Mesendoderm (in vitro differentiated cells): ENCODE results near the gene YPEL1.

Source experiments
- DNase-seq: peaks from one replicate; pipeline ENCODE4 v3.0.0; 2013
- H2AK5ac ChIP-seq: 2 replicates; pipeline ENCODE4 v1.6.1; 2013; ENCODE audit warnings: low read length, inconsistent platforms
- H2BK120ac ChIP-seq: 2 replicates; pipeline ENCODE4 v1.6.1; 2013; ENCODE audit warnings: low read depth, mild to moderate bottlenecking, low read length, moderate library complexity, mixed read lengths
- H2BK15ac ChIP-seq: replicated peaks from 2 replicates; pipeline ENCODE4 v1.6.1; 2013; ENCODE audit warnings: low read depth, mild to moderate bottlenecking, moderate library complexity
- H2BK5ac ChIP-seq: 2 replicates; pipeline ENCODE4 v1.6.1; 2013; ENCODE audit warnings: low read length, inconsistent platforms
- H3K18ac ChIP-seq: 2 replicates; pipeline ENCODE4 v1.6.1; 2013; ENCODE audit warnings: mild to moderate bottlenecking, low read length, mixed read lengths
- H3K23ac ChIP-seq: one replicate; pipeline ENCODE4 v1.6.1; 2013; ENCODE audit warnings: low read length
- H3K27ac ChIP-seq: 2 replicates; pipeline ENCODE4 v1.5.1; 2013; ENCODE audit warnings: low read depth, mild to moderate bottlenecking, inconsistent platforms, low read length, moderate library complexity
- H3K27me3 ChIP-seq: 2 replicates; pipeline ENCODE4 v1.6.1; 2013; ENCODE audit warnings: low read length, control low read depth, mild to moderate bottlenecking, inconsistent platforms; ENCODE audit not compliant: insufficient read depth, poor library complexity
- H3K36me3 ChIP-seq: 2 replicates; pipeline ENCODE4 v1.6.1; 2013; ENCODE audit warnings: low read length, inconsistent platforms; ENCODE audit not compliant: control insufficient read depth, insufficient read depth
- H3K4ac ChIP-seq: one replicate; pipeline ENCODE4 v1.6.1; 2013; ENCODE audit warnings: low read depth, mild to moderate bottlenecking, low read length, moderate library complexity
- H3K4me1 ChIP-seq: 2 replicates; pipeline ENCODE4 v1.6.1; 2013; ENCODE audit warnings: low read depth, low read length, inconsistent platforms; ENCODE audit not compliant: control insufficient read depth
- H3K4me2 ChIP-seq: 2 replicates; pipeline ENCODE4 v1.6.1; 2013; ENCODE audit warnings: low read length
- H3K4me3 ChIP-seq: 2 replicates; pipeline ENCODE4 v1.5.1; 2013; ENCODE audit warnings: mild to moderate bottlenecking, low read length
- H3K56ac ChIP-seq: one replicate; pipeline ENCODE4 v1.6.1; 2013; ENCODE audit warnings: low read length
- H3K79me1 ChIP-seq: 2 replicates; pipeline ENCODE4 v1.6.1; 2013; ENCODE audit warnings: low read length, inconsistent platforms
- H3K79me2 ChIP-seq: 2 replicates; pipeline ENCODE4 v1.6.1; 2013; ENCODE audit warnings: mild to moderate bottlenecking, low read length; ENCODE audit not compliant: control insufficient read depth, insufficient read depth
- H3K9ac ChIP-seq: 2 replicates; pipeline ENCODE4 v1.6.1; 2013; ENCODE audit warnings: low read length, inconsistent platforms
- H4K5ac ChIP-seq: one replicate; pipeline ENCODE4 v1.6.1; 2013; ENCODE audit warnings: low read length
- H4K8ac ChIP-seq: one replicate; pipeline ENCODE4 v1.6.1; 2013; ENCODE audit warnings: low read depth, mild to moderate bottlenecking, control low read depth, low read length, moderate library complexity
- WGBS: extraction: QIAGEN DNeasy Blood & Tissue Kit; methylation state at CpG from one replicate; pipeline ENCODE4 v1.1.7; 2013; ENCODE audit warnings: low lambda C conversion rate, missing lambda C conversion rate; ENCODE audit not compliant: insufficient coverage; ENCODE audit errors: extremely low coverage; 5-methylcytosine and 5-hydroxymethylcytosine counted together

YPEL1 gene

DNA sequence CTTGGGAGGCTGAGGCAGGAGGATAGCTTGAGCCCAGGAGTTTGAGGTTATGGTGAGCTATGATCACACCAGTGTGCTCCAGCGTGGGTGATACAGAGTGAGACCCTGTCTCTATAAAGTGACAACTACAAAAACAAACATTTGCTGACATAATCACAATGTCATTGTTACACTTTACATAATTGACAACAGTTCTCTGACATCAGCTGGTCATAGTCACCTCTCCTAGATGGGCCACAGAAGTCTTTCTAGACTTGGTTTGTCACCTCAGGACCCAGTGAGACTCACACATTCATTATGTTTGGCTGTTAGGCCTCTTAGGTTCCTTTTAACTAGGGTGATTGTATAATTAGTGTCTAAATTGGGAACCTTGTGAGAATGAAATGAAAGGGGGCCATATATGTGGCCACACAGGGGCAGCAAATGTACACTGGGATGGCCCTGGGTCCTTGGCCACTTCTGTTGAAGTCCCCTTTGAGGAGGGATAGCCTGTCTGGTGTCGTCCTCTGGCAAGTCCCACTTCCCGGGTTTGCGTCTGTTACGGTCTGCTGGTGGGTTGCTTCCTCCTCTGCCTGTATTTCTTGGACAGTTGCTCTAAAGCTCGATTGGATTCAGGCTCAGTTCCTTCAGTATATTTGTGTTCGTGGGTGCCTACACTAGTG is 75.6 kb downstream of the YPEL1 start:
- Histone ChIP-seq H3K4ac (no peak overlapping the region), H3K27me3 (no peaks in the 10 kb centered on the region), H2BK5ac (no peak overlapping the region), H3K79me2 (no peaks in the 10 kb centered on the region), H3K9ac (no peak overlapping the region), H3K36me3 (no peaks in the 10 kb centered on the region), H4K5ac (no peak overlapping the region), H2AK5ac (no peak overlapping the region), H3K23ac (no peak overlapping the region), H3K4me3 (no peak overlapping the region), H2BK120ac (no peak overlapping the region), H4K8ac (no peak overlapping the region), H3K27ac (no peak overlapping the region), H3K56ac (no peak overlapping the region), H3K18ac (no peak overlapping the region), H2BK15ac (no peak overlapping the region), H3K4me2 (no peak overlapping the region), H3K4me1 (no peaks in the 10 kb centered on the region), H3K79me1 (no peaks in the 10 kb centered on the region)
- DNase-seq, result no peak
- WGBS, result no CpG with 5 or more reads among the region's 7 CpGs

DNA sequence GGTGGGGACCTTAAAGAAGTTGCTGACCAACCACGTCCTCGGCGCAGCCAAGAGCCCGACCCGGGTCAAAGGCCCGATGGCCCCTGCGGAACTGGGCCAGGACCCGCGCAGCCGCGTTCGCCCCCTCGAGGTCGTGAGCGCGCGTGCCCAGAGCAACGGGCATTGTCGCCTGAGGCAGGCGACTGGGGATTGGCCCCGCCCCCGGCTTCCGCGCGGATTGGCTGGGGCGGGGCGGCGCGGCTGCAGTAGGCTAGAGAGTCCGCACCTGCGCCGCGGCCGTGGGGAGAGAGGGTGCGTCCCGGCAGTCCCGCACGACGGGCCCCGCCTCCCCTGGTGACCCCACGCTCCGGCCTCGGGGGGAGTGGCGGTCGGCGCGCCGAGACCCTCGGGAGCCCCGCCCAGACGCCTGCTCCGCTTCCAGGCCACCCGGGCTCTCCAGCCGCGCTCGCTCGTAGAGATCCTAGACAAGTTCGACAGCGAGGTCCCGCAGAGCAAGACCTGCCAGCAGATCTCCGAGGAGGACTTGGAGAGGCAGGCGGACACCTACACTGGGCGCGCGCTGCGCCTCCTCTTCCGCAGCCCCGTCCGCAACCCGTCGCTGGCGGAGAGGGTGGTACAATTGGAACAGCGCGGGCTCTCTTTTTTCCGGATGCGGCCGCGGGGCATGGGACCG is 78.1 kb downstream of the YPEL1 start:
- Histone ChIP-seq H2AK5ac (no peak overlapping the region), H3K23ac (peak overlapping the region; percentile 48), H3K4me1 (peaks cover 2% of the 10 kb centered on the region), H3K79me2 (no peaks in the 10 kb centered on the region), H3K18ac (no peak overlapping the region), H3K36me3 (peaks cover 2% of the 10 kb centered on the region), H2BK15ac (no peak overlapping the region), H3K4me2 (peak overlapping the region; percentile 32), H4K5ac (no peak overlapping the region), H2BK5ac (no peak overlapping the region), H2BK120ac (no peak overlapping the region), H3K27me3 (no peaks in the 10 kb centered on the region), H3K27ac (peak overlapping the region; percentile 75), H3K56ac (peak overlapping the region; percentile 84), H3K79me1 (peaks cover 4% of the 10 kb centered on the region), H4K8ac (no peak overlapping the region), H3K4me3 (peak overlapping the region; percentile 6), H3K4ac (no peak overlapping the region), H3K9ac (peak overlapping the region; percentile 68)
- no CpG with 5 or more reads among the region's 79 CpGs for WGBS
- peak; percentile 77 for DNase-seq

DNA sequence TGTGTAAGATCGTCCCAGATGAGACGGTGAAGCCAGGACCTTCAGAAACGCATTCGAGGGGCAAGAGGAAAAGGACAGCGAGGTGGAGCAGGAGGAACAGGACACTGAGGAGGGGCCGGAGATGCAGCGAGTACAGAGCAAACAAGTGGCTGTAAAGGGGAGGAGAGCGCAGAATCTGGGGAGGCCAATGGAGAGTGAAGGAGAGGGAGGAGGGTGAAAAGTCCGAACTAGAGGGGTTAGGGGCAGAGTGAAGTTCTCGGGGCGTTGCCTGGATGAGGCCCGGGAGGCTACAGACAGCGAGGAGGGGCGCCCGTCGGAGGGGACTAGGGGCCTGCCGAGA is 78.6 kb downstream of the YPEL1 start:
- Histone ChIP-seq H2BK15ac (no peak overlapping the region), H3K56ac (peak overlapping the region; percentile 30), H2BK120ac (no peak overlapping the region), H4K5ac (no peak overlapping the region), H3K18ac (no peak overlapping the region), H2BK5ac (no peak overlapping the region), H3K36me3 (peaks cover 2% of the 10 kb centered on the region), H3K27ac (no peak overlapping the region), H3K4me1 (peaks cover 2% of the 10 kb centered on the region), H3K4me2 (peak overlapping the region; percentile 18), H3K79me1 (peaks cover 4% of the 10 kb centered on the region), H4K8ac (no peak overlapping the region), H3K4ac (no peak overlapping the region), H3K27me3 (no peaks in the 10 kb centered on the region), H3K23ac (no peak overlapping the region), H3K4me3 (no peak overlapping the region), H3K9ac (peak overlapping the region; percentile 10), H3K79me2 (no peaks in the 10 kb centered on the region), H2AK5ac (no peak overlapping the region)
- DNase-seq, result peak; percentile 57
- no CpG with 5 or more reads among the region's 17 CpGs for WGBS

DNA sequence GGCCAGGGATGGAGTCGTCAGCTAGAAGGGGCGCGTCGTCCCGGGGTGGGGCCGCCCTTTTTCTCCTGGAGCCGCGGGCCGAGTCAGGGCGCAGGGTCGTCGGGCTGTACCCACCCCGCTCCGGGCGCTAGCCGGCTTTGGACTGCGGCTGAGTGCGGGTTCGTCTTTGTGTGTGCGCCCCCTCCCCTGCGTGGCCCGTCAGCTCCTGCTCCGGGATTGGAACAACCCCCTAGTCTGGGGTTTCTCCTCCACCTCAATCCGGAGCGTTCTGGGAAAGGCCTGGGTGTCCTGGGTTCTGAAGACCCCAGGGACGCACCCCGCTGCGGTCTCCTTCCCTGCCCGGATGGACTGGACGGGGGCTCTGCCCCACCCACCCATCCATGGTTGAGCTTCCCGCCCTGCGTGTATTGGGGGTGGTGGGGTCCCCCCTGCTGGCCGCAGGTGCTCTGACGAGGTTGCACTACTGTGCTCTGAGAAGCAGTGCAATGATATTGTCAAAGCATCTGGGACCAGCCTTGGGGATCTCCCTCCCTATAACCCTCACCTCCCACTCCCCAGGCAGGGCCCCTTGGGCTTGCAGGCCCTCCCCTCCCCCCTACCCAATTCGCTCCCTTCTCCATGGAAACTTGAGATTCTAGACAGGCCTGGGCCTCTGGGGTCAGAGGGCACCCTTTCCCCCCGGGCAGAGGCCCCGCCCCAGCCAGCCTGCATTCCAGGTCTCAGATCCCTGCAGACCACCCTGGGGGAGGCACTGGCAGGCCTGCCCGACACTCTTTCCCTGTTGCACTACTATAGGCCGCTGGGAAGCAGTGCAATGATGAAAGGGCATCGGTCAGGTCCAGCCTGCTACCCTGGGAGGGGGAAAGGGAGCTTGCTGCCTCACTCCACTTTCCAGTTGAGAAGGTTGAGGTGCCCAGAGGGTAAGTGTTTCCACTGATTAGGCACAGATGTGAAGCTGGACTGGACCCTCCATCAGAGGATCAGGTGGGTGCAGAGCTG is 82.7 kb downstream of the YPEL1 start:
- no peak overlapping the region for H2AK5ac ChIP-seq
- H3K56ac ChIP-seq, result peak overlapping the region; percentile 97
- H2BK5ac ChIP-seq, result no peak overlapping the region
- H4K8ac ChIP-seq, result no peak overlapping the region
- no peak overlapping the region for H2BK15ac ChIP-seq
- H3K36me3 ChIP-seq, result peaks cover 2% of the 10 kb centered on the region
- H3K18ac ChIP-seq, result peak overlapping the region; percentile 78
- H3K27me3 ChIP-seq, result no peaks in the 10 kb centered on the region
- peak overlapping the region; percentile 65 for H3K27ac ChIP-seq
- H3K79me2 ChIP-seq, result no peaks in the 10 kb centered on the region
- peak overlapping the region; percentile 65 for H3K4ac ChIP-seq
- peaks cover 4% of the 10 kb centered on the region for H3K79me1 ChIP-seq
- H3K23ac ChIP-seq, result peak overlapping the region; percentile 66
- H4K5ac ChIP-seq, result no peak overlapping the region
- WGBS, result no CpG with 5 or more reads among the region's 40 CpGs
- H3K4me2 ChIP-seq, result peak overlapping the region; percentile 64
- DNase-seq, result peak; percentile 43
- H3K9ac ChIP-seq, result peak overlapping the region; percentile 95
- H3K4me3 ChIP-seq, result peak overlapping the region; percentile 82
- H3K4me1 ChIP-seq, result peaks cover 6% of the 10 kb centered on the region
- H2BK120ac ChIP-seq, result no peak overlapping the region

DNA sequence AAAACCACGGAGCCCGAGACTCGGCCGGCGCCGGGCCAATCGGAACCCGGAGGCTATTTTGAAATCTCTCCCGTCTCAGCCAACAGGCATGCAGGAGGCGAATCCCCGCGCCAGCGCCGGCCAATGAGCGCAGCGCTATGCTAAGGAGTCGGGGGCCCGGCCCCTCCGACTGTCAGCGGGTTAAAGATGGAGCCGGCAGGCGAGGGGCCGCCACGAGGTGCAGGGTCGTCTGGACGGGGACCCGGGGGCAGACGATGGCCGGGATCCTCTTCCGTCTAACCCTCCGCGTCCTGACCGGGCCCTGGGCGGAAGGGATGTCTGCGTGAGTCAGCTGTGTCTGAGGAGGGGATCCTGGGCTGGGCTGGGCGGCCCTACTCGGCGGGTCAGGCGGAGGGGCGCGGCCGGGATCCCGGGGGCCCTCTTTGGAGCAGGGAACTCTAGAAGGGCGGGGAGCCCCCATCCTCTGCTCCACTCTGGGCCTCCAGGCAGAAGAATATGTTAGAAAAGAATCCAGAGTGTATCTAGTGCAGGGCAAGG is 83.5 kb downstream of the YPEL1 start:
- Histone ChIP-seq H2AK5ac (no peak overlapping the region), H3K27me3 (no peaks in the 10 kb centered on the region), H3K18ac (peak overlapping the region; percentile 78), H3K4me1 (peaks cover 6% of the 10 kb centered on the region), H4K5ac (no peak overlapping the region), H2BK120ac (peak overlapping the region; percentile 49), H3K4me3 (peak overlapping the region; percentile 82), H4K8ac (no peak overlapping the region), H3K27ac (peak overlapping the region; percentile 83), H3K4me2 (peak overlapping the region; percentile 64), H3K9ac (peak overlapping the region; percentile 95), H3K56ac (peak overlapping the region; percentile 97), H2BK15ac (no peak overlapping the region), H3K23ac (peak overlapping the region; percentile 66), H3K79me2 (no peaks in the 10 kb centered on the region), H3K79me1 (peaks cover 4% of the 10 kb centered on the region), H3K4ac (peak overlapping the region; percentile 65), H2BK5ac (peak overlapping the region; percentile 82), H3K36me3 (peaks cover 2% of the 10 kb centered on the region)
- DNase-seq, result peak; percentile 93
- no CpG with 5 or more reads among the region's 44 CpGs for WGBS
